Stimulated activated CD8-positive, alpha-beta memory T cell treated with anti-CD3 and anti-CD28 coated beads, Interleukin-15, amount 100 ng/mL, for 4 hours (primary cell): ENCODE data around the gene TKFC.
"Not testable (repeated sequence)": the region's sequence is repeated elsewhere in the genome, so short reads cannot be mapped to it uniquely, and the experiment has no call there.

Experiments used
- DNase-seq, 2 donors: peaks; one replicate each; pipeline ENCODE4 v3.0.0-alpha.2; 2020; ENCODE audit warnings: low read depth in 2 of 2

TKFC gene

DNA sequence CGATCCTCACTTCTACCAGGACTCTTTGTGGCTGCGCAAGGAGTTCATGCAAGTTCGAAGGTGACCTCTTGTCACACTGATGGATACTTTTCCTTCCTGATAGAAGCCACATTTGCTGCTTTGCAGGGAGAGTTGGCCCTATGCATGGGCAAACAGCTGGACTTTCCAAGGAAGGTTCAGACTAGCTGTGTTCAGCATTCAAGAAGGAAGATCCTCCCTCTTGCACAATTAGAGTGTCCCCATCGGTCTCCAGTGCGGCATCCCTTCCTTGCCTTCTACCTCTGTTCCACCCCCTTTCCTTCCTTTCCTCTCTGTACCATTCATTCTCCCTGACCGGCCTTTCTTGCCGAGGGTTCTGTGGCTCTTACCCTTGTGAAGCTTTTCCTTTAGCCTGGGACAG, 35.6 kb downstream of the TKFC start:
- no peak for DNase-seq

DNA sequence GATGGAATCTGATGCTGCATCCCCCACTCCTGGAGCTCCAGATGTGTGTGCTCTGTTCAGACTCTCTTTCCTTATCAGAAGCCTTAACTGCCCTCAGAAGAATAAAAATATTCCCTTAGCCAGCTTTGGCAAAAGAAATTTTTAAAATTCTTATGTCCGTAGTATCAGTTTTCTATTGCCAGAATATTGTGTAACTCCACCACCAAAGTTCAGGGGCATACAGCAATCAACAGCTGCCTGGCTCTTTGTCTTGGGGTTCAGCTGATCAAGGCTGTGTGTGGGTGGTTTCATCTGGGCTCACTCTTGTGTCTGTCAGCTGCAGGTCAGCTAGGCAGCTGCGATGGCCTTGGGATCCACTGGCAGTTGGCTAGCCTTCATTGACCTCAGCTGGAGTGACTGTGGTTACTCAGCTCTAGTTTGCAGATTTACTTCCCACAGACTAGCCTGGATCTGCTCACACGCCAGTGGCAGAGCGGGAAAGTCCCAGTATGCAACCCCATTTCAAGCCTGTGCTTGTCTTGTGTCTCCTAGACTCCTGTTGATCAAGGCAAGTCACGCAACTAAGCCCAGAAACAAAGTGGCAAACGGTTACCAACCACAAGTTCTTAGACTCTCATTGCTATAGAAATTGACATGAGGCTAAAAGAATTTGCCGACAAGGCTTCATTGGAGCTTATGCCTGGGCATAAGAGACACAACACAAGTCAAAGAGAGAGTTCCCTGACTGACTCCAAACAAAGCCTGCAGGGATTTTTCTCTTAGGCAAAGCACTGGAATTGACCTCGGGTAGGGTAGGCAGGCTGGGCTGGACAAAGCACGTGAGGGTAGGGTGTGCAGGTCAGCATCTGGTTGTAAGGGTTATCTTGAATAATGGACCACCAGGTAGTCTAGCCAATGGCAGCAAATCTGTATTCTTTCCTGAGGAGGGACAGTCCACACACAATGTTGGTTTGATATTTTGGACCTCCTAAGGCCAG, 36.6 kb downstream of the TKFC start:
- DNase-seq, result no peak

DNA sequence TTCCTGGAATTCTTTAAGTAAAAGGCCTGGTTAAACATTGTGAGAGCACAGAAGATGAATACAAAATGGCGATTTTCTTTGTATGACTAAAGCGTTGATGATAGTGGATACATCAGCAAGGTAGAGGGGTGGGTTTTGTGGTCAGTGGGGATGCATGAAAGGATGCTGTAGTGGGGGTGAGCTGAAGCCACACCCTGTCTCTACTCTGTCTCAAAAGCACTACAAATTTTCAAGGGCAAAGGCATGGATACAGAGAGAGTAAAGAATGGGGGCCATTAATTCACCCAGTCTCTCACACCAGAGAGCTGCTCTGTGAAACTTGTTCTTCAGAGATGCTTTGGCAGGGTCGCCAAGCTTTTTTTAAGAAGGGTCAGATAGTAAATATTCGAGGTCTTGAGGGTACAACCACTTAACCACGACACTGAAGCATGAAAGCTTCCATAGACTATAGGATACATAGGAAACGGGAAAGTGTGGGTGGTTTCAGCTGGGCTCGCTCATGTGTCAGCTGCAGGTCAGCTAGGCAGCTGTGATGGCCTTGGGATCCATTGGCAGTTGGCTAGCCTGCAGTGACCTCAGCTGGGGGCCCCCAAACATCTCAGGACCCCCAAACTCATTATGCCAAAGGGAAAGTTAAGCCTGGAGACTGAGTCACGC, 37.4 kb downstream of the TKFC start:
- DNase-seq, result no peak

DNA sequence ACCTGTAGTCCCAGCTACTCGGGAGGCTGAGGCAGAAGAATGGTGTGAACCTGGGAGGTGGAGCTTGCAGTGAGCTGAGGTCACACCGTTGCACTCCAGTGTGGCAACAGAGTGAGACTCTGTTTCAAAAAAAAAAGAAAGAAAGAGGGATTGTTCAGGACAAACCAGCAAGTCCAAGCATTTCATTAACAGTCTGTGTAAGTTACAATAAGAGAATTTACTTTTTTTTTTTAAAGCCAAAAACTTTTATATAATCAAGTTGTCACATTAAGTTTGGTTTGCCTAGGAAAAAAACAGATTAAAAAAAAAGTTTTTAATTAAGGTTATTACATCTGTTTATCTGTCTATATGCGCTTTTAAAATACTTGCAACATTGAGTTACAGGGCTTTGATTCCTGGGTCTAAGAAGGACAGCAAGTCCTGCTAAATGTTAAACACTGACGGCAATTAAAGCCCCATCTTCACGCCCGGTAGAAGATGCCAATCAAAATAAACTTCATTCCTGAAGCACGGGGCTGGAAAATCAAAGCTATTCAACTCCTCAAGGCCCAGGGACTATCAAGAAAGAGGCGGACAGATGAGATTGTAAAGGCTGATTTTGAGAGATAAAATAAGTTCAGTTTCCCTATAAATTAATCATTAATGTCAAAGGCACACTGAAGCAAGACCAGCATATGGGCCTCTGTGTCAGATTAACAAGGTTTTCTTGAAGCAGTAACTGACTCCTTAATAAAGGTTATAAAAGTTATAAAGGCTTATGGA, 39.8 kb downstream of the TKFC start:
- DNase-seq, result no peak

DNA sequence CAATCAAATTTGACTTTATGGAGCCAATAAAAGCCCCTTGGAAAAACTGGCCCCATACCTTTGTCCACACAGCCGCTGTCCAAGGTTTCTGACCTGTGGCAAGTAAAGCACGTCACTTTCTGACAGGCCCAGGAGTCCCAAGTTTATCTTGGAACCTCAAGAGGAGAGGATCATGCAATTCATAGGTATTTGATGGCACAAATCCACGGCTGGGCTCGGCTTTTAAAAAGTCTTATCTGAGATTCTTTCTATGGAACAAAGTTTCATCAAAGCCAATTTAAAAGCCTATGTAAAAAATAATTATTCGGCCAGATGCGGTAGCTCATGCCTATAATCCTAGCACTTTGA, 42.7 kb downstream of the TKFC start:
- DNase-seq, result no peak

DNA sequence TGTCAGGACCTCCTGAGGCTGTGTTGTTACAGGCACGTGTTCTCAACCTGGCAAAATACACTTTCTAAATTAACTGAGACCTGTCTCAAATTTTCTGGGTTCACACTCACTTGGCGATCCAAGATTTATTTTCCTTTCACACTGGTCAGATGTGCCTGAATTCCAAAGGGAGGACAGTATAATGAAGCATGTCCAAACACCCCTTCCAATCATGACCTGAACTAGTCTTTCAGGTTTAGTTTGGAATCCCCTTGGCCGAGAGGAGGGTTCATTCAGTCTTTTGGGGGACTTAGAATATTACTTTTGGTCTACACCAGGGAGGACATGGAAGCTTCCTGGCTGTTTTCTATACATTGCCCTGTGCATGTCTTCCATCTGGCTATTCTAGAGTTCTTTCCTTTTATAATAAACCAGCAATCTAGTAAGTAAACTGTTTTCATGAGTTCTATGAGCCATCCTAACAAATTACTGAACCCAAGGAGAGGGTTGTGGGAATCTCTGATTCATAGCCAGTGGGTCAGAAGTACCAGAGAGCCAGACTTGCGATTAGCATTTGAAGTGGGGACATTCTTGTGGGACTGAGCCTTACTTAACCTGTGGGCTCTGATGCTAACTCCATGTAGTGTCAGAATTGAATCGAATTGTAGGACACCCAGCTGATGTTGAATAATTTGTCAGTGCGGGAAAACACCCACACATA, 44.6 kb downstream of the TKFC start:
- DNase-seq, result no peak

DNA sequence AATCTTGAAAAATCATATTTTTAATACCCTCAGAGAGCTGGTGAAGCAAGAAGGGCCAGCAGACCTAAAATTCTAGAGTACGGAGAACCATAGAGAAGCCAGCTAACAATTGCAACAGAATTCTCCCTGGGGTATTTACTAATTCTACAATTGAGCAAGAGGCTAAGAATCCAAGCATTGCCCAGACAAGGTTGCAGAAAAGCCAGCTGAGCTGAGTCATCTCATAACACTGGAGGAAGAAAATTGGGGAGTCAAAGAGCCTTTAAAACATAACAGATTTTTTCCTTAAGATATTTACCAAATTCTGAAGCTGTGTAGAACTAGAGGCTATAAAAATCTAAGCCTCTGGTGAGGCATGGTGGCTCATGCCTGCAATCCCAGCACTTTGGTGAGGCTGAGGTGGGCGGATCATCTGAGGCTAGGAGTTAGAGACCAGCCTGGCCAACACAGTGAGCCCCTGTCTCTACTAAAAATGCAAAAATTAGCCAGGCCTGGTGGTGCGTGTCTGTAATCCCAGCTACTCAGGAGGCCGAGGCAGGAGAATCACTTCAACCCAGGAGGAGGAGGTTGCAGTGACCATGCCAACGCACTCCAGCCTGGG, 45.8 kb downstream of the TKFC start:
- DNase-seq, result no peak

DNA sequence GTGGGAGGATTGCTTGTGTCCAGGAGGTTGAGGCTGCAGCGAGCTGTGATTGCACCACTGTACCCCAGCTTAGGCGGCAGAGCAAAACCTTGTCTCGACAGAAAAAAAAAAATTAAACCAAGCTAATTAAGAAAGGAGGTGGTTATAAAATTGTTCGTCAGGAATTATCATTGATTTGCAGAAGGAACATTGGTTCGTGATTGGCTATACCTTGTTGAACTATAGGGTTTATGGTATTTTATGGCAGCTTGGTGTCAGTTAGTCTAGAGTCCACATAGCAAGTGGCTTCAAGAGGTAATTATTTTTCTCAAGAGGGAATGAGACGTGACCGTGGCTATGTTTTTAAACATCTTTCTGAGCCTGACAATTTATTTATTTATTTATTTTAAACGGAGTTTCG, 47.9 kb downstream of the TKFC start:
- DNase-seq, result no peak

DNA sequence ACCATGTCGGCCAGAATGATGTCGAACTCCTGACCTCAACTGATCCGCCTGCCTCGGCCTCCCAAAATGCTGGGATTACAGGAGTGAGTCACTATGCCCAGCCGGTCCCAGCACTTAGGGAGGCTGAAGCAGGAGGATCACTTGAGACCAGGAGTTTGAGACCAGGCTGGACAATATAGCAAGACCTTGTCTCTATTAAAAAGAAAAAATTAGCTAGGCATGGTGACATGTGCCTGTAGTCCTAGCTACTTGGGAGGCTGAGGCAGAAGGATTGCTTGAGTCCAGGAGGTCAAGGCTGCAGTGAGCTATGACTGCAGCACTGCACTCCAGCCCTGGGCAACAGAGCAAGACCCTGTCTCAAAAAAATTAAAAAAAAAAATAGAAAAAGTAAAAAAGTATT, 50.8 kb downstream of the TKFC start:
- not testable (repeated sequence) for DNase-seq

DNA sequence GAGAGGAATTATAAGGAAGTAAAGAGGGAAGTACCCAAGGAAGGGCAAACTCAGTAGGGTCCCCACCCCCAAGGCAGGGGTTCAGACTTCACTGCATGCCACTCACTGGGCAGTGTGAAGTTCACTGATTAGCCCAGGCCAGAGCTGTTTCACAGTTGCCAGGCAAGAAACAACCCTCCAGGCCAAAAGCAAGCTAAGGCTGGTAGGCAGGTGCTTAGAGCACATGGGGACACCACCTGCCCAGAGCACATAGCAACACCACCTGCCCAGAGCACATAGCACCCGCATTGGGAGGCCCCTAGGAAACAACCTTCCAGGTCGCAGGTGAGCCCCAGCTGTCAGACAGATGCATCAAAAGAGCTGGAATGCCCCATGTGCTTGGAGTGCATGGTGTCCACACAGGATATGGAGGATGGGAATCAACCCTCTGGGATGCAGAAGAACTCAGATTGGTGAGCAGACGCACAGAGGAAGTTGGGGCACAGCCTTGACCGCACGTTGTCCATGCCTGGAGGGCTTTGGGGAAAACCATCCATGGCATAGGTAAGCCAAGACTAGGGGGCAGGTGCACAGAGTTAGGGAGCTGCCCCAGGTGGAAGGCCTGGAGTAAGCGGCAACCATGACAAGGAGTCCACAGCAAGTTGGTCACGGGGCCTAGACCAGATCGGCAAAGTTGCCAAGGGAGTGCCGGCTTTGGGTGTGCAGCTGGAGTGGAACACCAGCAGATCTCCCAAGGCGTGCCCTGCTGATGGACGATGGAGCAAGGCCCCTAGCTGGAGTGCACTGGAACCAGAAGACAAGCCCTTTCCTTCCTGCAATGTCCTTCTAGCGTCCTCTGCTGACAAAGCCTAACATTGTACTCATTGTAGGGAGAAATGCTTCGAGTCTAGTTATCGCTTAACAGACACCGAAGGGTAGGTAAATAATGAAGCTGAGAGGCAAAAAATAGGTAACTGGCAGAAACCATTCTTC, 51.5 kb downstream of the TKFC start:
- DNase-seq, result no peak

DNA sequence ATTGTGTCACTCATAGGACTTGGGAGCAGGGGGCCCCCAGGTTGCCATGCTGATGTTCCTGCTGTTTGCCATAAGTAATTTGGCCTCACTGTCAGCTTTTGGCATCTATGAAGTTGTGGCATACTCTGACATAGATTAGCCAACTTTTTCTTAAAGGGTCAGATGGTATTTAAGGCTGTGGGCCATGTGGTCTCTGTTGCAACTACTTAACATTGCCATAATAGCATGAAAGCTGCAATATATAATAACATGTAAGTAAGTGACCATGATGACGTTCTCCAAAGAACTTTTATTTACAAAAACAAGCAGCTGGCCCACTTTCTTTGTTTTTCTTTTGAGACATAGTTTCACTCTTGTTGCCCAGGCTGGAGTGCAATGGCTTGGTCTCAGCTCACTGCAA, 57.1 kb downstream of the TKFC start:
- no peak for DNase-seq

DNA sequence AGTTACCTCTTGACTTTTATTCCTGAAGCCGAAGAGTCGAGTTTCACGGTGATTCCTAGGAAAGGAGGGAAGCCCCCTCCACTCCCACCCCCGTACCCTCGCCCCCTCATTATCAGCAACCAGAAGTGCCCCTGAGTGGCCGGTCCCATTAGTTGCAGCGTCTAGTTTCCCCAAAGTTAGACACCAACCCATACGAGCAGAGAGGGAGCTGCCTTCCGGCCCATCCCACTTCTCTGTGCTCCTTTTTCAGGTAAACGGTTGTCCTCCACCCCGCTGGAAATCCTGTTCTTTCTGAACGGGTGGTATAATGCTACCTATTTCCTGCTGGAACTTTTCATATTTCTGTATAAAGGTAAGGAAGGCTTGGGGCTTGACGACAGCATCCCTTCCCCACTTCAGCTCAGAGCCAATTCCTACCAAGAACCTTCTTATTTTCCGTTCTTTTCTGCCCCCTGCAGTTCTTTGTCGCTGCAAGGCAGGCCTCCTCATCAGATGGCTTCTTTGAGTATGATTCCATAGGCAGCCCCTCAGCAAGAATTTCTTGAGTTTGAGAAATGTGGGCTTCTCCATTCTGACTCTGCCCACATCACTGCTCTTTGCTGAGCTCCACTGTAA, 60.1 kb downstream of the TKFC start:
- DNase-seq, result no peak
